DOHH2 (cell line): ENCODE results near the gene SCN2A.
"Not testable (repeated sequence)": the region's sequence is repeated elsewhere in the genome, so short reads cannot be mapped to it uniquely, and the experiment has no call there.

Experiments used
- H3F3A ChIP-seq: fragments of 200-600 bp; sonication (generic), shearing (Covaris generic); 2 replicates; pipeline ENCODE4 v1.6.0; 2016; ENCODE audit warnings: antibody characterized with exemption, mild to moderate bottlenecking; ENCODE audit not compliant: control insufficient read depth, insufficient read depth
- H3K27ac ChIP-seq: fragments of 200-600 bp; sonication (generic); 2 replicates; pipeline ENCODE4 v1.5.1; 2014; ENCODE audit warnings: low read depth, mild to moderate bottlenecking, low read length, moderate library complexity
- H3K27me3 ChIP-seq: fragments of 200-600 bp; sonication (generic); 2 replicates; pipeline ENCODE4 v1.6.1; 2014; ENCODE audit warnings: mild to moderate bottlenecking, low read length, mixed read lengths; ENCODE audit not compliant: control insufficient read depth
- H3K36me3 ChIP-seq: fragments of 200-600 bp; sonication (generic); 2 replicates; pipeline ENCODE4 v1.6.1; 2014; ENCODE audit warnings: mild to moderate bottlenecking, low read length, moderate library complexity, mixed read lengths; ENCODE audit not compliant: control insufficient read depth
- H3K4me1 ChIP-seq: fragments of 200-600 bp; sonication (generic); 2 replicates; pipeline ENCODE4 v1.6.1; 2014; ENCODE audit warnings: mild to moderate bottlenecking, low read length, mixed read lengths; ENCODE audit not compliant: control insufficient read depth
- H3K4me2 ChIP-seq: fragments of 200-600 bp; sonication (generic); 2 replicates; pipeline ENCODE4 v1.6.0; 2014; ENCODE audit warnings: mild to moderate bottlenecking, low read length, moderate library complexity
- H3K4me3 ChIP-seq: fragments of 200-600 bp; sonication (generic); 2 replicates; pipeline ENCODE4 v1.5.1; 2014; ENCODE audit warnings: mild to moderate bottlenecking, low read length, mixed read lengths
- H3K79me2 ChIP-seq: fragments of 200-600 bp; sonication (generic); 2 replicates; pipeline ENCODE4 v1.6.1; 2014; ENCODE audit warnings: mild to moderate bottlenecking, low read length, mixed read lengths; ENCODE audit not compliant: control insufficient read depth
- H3K9me2 ChIP-seq: fragments of 200-600 bp; sonication (generic); replicated peaks from 2 replicates; pipeline ENCODE4 v1.6.1; 2014; ENCODE audit warnings: mild to moderate bottlenecking, low read length, mixed read lengths; ENCODE audit not compliant: control insufficient read depth
- H3K9me3 ChIP-seq: fragments of 200-600 bp; sonication (generic); 2 replicates; pipeline ENCODE4 v1.6.1; 2014; ENCODE audit warnings: antibody characterized with exemption, low read length, mixed read lengths; ENCODE audit not compliant: control insufficient read depth, insufficient read depth
- H4K20me1 ChIP-seq: fragments of 200-600 bp; sonication (generic); 2 replicates; pipeline ENCODE4 v1.6.0; 2014; ENCODE audit warnings: low read depth, mild to moderate bottlenecking, antibody characterized with exemption, low read length, moderate library complexity; ENCODE audit not compliant: control insufficient read depth, insufficient read depth
- CTCF ChIP-seq: fragments of 200-600 bp; sonication (generic); IDR thresholded peaks from one replicate; pipeline ENCODE4 v1.5.1; 2014; ENCODE audit warnings: antibody characterized with exemption, mild to moderate bottlenecking, low read depth, low read length; ENCODE audit not compliant: poor library complexity, severe bottlenecking
- EZH2phosphoT487 ChIP-seq: fragments of 200-600 bp; sonication (generic); IDR thresholded peaks from 2 replicates; pipeline ENCODE4 v1.6.1; 2017; ENCODE audit warnings: borderline replicate concordance, mild to moderate bottlenecking, antibody characterized with exemption, low read length, moderate library complexity, mixed read lengths

SCN2A gene

GRCh38 chr2:165311949-165312348, 72.7 kb downstream of the SCN2A start:
- Histone ChIP-seq H3K4me2 (no peak overlapping the region), H3K9me3 (no peaks in the 10 kb centered on the region), H3K4me3 (no peak overlapping the region), H3K27me3 (peaks cover 11% of the 10 kb centered on the region), H3F3A (no peaks in the 10 kb centered on the region), H4K20me1 (no peaks in the 10 kb centered on the region), H3K36me3 (no peaks in the 10 kb centered on the region), H3K27ac (no peak overlapping the region), H3K79me2 (no peaks in the 10 kb centered on the region), H3K4me1 (no peaks in the 10 kb centered on the region), H3K9me2 (no peaks in the 10 kb centered on the region)
- TF ChIP-seq CTCF (no peak), EZH2phosphoT487 (no peak)

- no peak for TF ChIP-seq EZH2phosphoT487
- no peak for TF ChIP-seq CTCF
- no peaks in the 10 kb centered on the region for H3F3A ChIP-seq
- H3K27me3 ChIP-seq: peaks cover 11% of the 10 kb centered on the region
- no peak overlapping the region for H3K4me3 ChIP-seq
- H3K9me3 ChIP-seq: no peaks in the 10 kb centered on the region
- no peak overlapping the region for H3K27ac ChIP-seq
- H3K36me3 ChIP-seq: no peaks in the 10 kb centered on the region
- no peaks in the 10 kb centered on the region for H3K79me2 ChIP-seq
- H3K9me2 ChIP-seq: no peaks in the 10 kb centered on the region
- H3K4me1 ChIP-seq: no peaks in the 10 kb centered on the region
- no peaks in the 10 kb centered on the region for H4K20me1 ChIP-seq
- no peak overlapping the region for H3K4me2 ChIP-seq
These were observed 73.8 kb downstream of the SCN2A start for GRCh38 chr2:165312999-165313398.

GRCh38 chr2:165313509-165313908, 74.3 kb downstream of the SCN2A start:
- Histone ChIP-seq H3F3A (no peaks in the 10 kb centered on the region), H4K20me1 (no peaks in the 10 kb centered on the region), H3K36me3 (no peaks in the 10 kb centered on the region), H3K9me2 (no peaks in the 10 kb centered on the region), H3K4me1 (no peaks in the 10 kb centered on the region), H3K4me3 (no peak overlapping the region), H3K9me3 (no peaks in the 10 kb centered on the region), H3K27ac (no peak overlapping the region), H3K27me3 (peaks cover 11% of the 10 kb centered on the region), H3K4me2 (no peak overlapping the region), H3K79me2 (no peaks in the 10 kb centered on the region)
- TF ChIP-seq CTCF (no peak), EZH2phosphoT487 (no peak)

- H3K9me3 ChIP-seq: no peaks in the 10 kb centered on the region
- no peaks in the 10 kb centered on the region for H3F3A ChIP-seq
- no peaks in the 10 kb centered on the region for H3K79me2 ChIP-seq
- H3K27me3 ChIP-seq: no peaks in the 10 kb centered on the region
- no peaks in the 10 kb centered on the region for H3K9me2 ChIP-seq
- H3K27ac ChIP-seq: no peak overlapping the region
- no peaks in the 10 kb centered on the region for H3K4me1 ChIP-seq
- H3K4me2 ChIP-seq: no peak overlapping the region
- H3K36me3 ChIP-seq: no peaks in the 10 kb centered on the region
- TF ChIP-seq EZH2phosphoT487 (no peak), CTCF (no peak)
- no peak overlapping the region for H3K4me3 ChIP-seq
- H4K20me1 ChIP-seq: no peaks in the 10 kb centered on the region
These were observed 89.1 kb downstream of the SCN2A start for GRCh38 chr2:165328272-165328671.

- H3K4me3 ChIP-seq, H3K79me2 ChIP-seq: not testable (repeated sequence)
These were observed 105.1 kb downstream of the SCN2A start for GRCh38 chr2:165344276-165344675.

More at GRCh38 chr2:165344276-165344675, 105.1 kb downstream of the SCN2A start:
- not testable (repeated sequence) for H3K9me3 ChIP-seq, H4K20me1 ChIP-seq, H3K9me2 ChIP-seq, H3K36me3 ChIP-seq, H3K27ac ChIP-seq, H3K4me2 ChIP-seq, H3K4me1 ChIP-seq, H3F3A ChIP-seq, H3K27me3 ChIP-seq
